ENCODE results near the gene RAF1. TPM values are rescaled to one million over a fixed set of nuclear protein-coding genes. Genes with fewer than 3 reads are reported as not detected.

The RAF1 gene
- polyA plus RNA-seq, 2 of the 4 experiments (the other 2 are of a cell fraction): 56.2 to 94.6 TPM

DNA sequence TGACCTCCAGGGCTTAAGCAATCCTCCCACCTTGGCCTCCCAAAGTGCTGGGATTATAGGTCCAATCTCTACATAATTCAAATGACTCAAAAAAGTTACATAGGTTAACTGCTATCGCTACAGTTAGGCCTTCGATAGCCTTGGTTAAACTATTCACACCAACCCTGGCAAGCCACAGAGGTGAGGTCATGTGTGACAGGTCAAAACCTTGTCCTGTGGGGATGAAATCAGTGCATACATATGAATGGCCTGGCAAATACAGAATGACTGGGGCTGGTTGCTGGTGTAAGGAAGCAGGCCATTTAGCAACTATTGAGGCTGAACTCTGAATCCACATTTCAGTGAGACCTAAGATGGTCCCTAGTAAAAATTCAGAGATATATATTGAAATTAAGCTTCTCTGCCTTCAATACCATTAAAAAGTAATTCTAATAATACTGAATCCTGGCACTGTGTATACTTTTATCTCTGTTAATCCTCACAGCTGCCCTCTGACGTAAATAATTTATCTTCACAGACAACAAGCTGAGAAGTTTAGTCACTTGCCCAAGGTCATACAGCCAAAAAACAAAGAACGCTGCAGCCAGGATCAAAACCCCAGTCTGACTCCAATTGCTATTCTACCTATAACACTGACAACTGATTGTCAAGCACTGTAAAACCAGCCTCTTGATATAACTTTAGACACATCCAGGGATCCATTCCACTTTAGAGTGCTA, 71.8 kb downstream of the RAF1 start:
- H3K27ac ChIP-seq: no peak overlapping the region
- no peak overlapping the region for H3K4me3 ChIP-seq
- DNase-seq (ENCODE audit: low read depth in 1 of 2, low spot score in 1 of 2) (no peak), FAIRE-seq (no peak), ATAC-seq (no peak)
- no peaks in the 10 kb centered on the region for H3K9me3 ChIP-seq
- 93% methylated on average over 4 of the region's 4 CpGs for WGBS (ENCODE audit: missing lambda C conversion rate)
- 0 out of 3 replicates have a peak, but pooled peaks cover 4% of the 10 kb centered on the region for H3K4me1 ChIP-seq
- POLR2A ChIA-PET: no interaction called here
- no peak for TF ChIP-seq MAFK (IDR thresholded peaks at IDR 0.05; ENCODE audit: partially characterized antibody)
- TF ChIP-seq, protein P1, sequence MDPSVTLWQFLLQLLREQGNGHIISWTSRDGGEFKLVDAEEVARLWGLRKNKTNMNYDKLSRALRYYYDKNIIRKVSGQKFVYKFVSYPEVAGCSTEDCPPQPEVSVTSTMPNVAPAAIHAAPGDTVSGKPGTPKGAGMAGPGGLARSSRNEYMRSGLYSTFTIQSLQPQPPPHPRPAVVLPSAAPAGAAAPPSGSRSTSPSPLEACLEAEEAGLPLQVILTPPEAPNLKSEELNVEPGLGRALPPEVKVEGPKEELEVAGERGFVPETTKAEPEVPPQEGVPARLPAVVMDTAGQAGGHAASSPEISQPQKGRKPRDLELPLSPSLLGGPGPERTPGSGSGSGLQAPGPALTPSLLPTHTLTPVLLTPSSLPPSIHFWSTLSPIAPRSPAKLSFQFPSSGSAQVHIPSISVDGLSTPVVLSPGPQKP (IDR thresholded peaks at IDR 0.05; ENCODE audit: low read depth, low read length): no peak
- no peak for TF ChIP-seq NR3C1 (IDR thresholded peaks at IDR 0.05)
- TF ChIP-seq, protein P2, sequence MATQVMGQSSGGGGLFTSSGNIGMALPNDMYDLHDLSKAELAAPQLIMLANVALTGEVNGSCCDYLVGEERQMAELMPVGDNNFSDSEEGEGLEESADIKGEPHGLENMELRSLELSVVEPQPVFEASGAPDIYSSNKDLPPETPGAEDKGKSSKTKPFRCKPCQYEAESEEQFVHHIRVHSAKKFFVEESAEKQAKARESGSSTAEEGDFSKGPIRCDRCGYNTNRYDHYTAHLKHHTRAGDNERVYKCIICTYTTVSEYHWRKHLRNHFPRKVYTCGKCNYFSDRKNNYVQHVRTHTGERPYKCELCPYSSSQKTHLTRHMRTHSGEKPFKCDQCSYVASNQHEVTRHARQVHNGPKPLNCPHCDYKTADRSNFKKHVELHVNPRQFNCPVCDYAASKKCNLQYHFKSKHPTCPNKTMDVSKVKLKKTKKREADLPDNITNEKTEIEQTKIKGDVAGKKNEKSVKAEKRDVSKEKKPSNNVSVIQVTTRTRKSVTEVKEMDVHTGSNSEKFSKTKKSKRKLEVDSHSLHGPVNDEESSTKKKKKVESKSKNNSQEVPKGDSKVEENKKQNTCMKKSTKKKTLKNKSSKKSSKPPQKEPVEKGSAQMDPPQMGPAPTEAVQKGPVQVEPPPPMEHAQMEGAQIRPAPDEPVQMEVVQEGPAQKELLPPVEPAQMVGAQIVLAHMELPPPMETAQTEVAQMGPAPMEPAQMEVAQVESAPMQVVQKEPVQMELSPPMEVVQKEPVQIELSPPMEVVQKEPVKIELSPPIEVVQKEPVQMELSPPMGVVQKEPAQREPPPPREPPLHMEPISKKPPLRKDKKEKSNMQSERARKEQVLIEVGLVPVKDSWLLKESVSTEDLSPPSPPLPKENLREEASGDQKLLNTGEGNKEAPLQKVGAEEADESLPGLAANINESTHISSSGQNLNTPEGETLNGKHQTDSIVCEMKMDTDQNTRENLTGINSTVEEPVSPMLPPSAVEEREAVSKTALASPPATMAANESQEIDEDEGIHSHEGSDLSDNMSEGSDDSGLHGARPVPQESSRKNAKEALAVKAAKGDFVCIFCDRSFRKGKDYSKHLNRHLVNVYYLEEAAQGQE (IDR thresholded peaks at IDR 0.05): no peak
- TF ChIP-seq ZFP36 (IDR thresholded peaks at IDR 0.05; ENCODE audit: borderline replicate concordance, partially characterized antibody): no peak
- TF ChIP-seq TP53 (CRISPR knock-in tag; IDR thresholded peaks at IDR 0.05): no peak
- TF ChIP-seq HOXB13 (CRISPR knock-in tag; IDR thresholded peaks at IDR 0.05; ENCODE audit: low read depth): no peak
- TF ChIP-seq, protein P3, sequence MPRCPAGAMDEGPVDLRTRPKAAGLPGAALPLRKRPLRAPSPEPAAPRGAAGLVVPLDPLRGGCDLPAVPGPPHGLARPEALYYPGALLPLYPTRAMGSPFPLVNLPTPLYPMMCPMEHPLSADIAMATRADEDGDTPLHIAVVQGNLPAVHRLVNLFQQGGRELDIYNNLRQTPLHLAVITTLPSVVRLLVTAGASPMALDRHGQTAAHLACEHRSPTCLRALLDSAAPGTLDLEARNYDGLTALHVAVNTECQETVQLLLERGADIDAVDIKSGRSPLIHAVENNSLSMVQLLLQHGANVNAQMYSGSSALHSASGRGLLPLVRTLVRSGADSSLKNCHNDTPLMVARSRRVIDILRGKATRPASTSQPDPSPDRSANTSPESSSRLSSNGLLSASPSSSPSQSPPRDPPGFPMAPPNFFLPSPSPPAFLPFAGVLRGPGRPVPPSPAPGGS (IDR thresholded peaks at IDR 0.05): no peak
- no peak for TF ChIP-seq PHF8 (IDR thresholded peaks at IDR 0.05; ENCODE audit: borderline replicate concordance, low read depth)
- TF ChIP-seq, protein P4, sequence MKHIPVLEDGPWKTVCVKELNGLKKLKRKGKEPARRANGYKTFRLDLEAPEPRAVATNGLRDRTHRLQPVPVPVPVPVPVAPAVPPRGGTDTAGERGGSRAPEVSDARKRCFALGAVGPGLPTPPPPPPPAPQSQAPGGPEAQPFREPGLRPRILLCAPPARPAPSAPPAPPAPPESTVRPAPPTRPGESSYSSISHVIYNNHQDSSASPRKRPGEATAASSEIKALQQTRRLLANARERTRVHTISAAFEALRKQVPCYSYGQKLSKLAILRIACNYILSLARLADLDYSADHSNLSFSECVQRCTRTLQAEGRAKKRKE (CRISPR knock-in tag; IDR thresholded peaks at IDR 0.05; ENCODE audit: low read depth): no peak
- TF ChIP-seq KDM5A (IDR thresholded peaks at IDR 0.05): no peak
- H3K4me2 ChIP-seq: no peak overlapping the region
- CTCF ChIA-PET: no interaction called here

DNA sequence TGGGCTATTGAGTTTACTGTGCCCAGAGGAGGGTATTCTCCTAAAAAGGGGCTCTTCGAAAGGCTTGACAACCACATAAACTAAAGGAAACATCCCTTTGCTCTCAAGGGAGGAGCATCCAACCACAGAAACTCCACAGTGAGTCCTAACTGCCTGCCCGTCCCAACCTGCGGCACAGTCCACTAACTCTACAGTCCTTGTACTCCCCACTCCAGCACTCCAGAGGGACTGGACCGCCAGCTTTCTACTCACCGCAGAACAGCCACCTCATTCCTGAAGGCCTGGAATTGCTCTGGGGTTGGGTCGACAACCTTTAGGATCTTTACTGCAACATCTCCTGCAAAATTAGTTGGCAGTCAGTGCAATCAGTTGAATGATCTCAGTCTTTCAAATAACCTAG, 72.5 kb downstream of the RAF1 start:
- POLR2A ChIA-PET: no interaction called here
- H3K4me1 ChIP-seq: 0 out of 3 replicates have a peak, but pooled peaks cover 4% of the 10 kb centered on the region
- WGBS (ENCODE audit: missing lambda C conversion rate): 85% methylated on average over 6 of the region's 6 CpGs
- ATAC-seq (no peak), DNase-seq (ENCODE audit: low read depth in 1 of 2, low spot score in 1 of 2) (no peak), FAIRE-seq (no peak)
- TF ChIP-seq HOXA7 (CRISPR knock-in tag; IDR thresholded peaks at IDR 0.05): no peak
- TF ChIP-seq ZNF302 (CRISPR knock-in tag; IDR thresholded peaks at IDR 0.05): no peak
- TF ChIP-seq CEBPB (IDR thresholded peaks at IDR 0.05): no peak
- no peak for TF ChIP-seq PHF8 (IDR thresholded peaks at IDR 0.05; ENCODE audit: borderline replicate concordance, low read depth)
- TF ChIP-seq HOXB13 (CRISPR knock-in tag; IDR thresholded peaks at IDR 0.05; ENCODE audit: low read depth): no peak
- TF ChIP-seq HEYL (CRISPR knock-in tag; IDR thresholded peaks at IDR 0.05): no peak
- no peak for TF ChIP-seq RCOR1 (IDR thresholded peaks at IDR 0.05; ENCODE audit: low read depth, low read length)
- no peak for TF ChIP-seq MAZ (IDR thresholded peaks at IDR 0.05; ENCODE audit: borderline replicate concordance, low read depth, low read length)
- H3K4me3 ChIP-seq: no peak overlapping the region
- CTCF ChIA-PET: no interaction called here
- H3K9me3 ChIP-seq: no peaks in the 10 kb centered on the region
- no peak overlapping the region for H3K27ac ChIP-seq
- no peak overlapping the region for H3K4me2 ChIP-seq

Data from A549 (cell line).